HFF-Myc (cell line): ENCODE measurements around the gene TAAR5.

Source experiments
- DNase-seq: peaks from one replicate; pipeline ENCODE4 v3.0.0-alpha.2; 2011; ENCODE audit warnings: low read depth; ENCODE audit errors: extremely low read depth
- H3K4me3 ChIP-seq: replicated peaks from 2 replicates; pipeline ENCODE4 v1.5.1; 2011; ENCODE audit warnings: low read depth, mild to moderate bottlenecking, control low read depth, low read length
- CTCF ChIP-seq: IDR thresholded peaks from 2 replicates; pipeline ENCODE4 v1.5.1; 2012; ENCODE audit warnings: mild to moderate bottlenecking, low read depth, low read length, control low read depth; ENCODE audit errors: missing control alignments

TAAR5 gene

GRCh38 chr6:132551214-132551613, 38.3 kb downstream of the TAAR5 start:
- TF ChIP-seq CTCF: no peak
- no peak for DNase-seq
- no peak overlapping the region for H3K4me3 ChIP-seq

GRCh38 chr6:132548746-132549463, 40.6 kb downstream of the TAAR5 start:
- no peak for TF ChIP-seq CTCF
- DNase-seq: no peak

GRCh38 chr6:132544826-132545225, 44.7 kb downstream of the TAAR5 start:
- no peak for TF ChIP-seq CTCF
- DNase-seq: no peak
- H3K4me3 ChIP-seq: no peak overlapping the region

More at GRCh38 chr6:132548746-132549463, 40.6 kb downstream of the TAAR5 start:
- H3K4me3 ChIP-seq: no peak overlapping the region
